B cell (primary cell): ENCODE measurements around the gene HBM. TPM values are rescaled to one million over a fixed set of nuclear protein-coding genes. Genes with fewer than 3 reads are reported as not detected.

Experiments
- ATAC-seq: fragments of 200-7000 bp; cut with Tn5 transposase; one replicate; pipeline ENCODE4 v1.10.0; 2021; ENCODE audit warnings: low read depth, mild to moderate bottlenecking, moderate number of reproducible peaks, moderate library complexity
- CTCF ChIA-PET: fragments of 350-600 bp; sonication (Branson Sonifier 250); formaldehyde crosslinking; loops from one replicate; lab custom pipeline; 2021; ENCODE audit warnings: antibody characterized with exemption, inconsistent platforms; lab: Charles Lee
- POLR2A ChIA-PET: fragments of 350-600 bp; sonication (Branson Sonifier 250); formaldehyde crosslinking; loops from one replicate; lab custom pipeline; 2021; ENCODE audit warnings: antibody characterized with exemption; lab: Charles Lee
- DNase-seq: peaks from one replicate; pipeline ENCODE4 v3.0.0; 2013
- H2AFZ ChIP-seq: 2 replicates; pipeline ENCODE4 v1.6.1; 2012; ENCODE audit warnings: mild to moderate bottlenecking, low read depth, low read length; ENCODE audit not compliant: insufficient read depth, poor library complexity, severe bottlenecking
- H3K27ac ChIP-seq, 2 donors: 1 replicate in 1 of 2; 2 replicates in 1 of 2; pipeline ENCODE4 v1.5.1; 2012 to 2013; ENCODE audit warnings: low read length in 2 of 2, mild to moderate bottlenecking in 2 of 2, moderate library complexity in 1 of 2
- H3K27me3 ChIP-seq, 4 experiments: fragments of 200-600 bp in 1 of 4; sonication (generic) in 1 of 4; replicated peaks in 1 of 4; 1 replicate in 2 of 4; 2 replicates in 2 of 4; pipeline versions ENCODE4 v1.6.1 to v1.7.0; 2013 to 2016; ENCODE audit warnings: low read length in 3 of 4, mild to moderate bottlenecking in 2 of 4, mixed read lengths in 1 of 4, moderate library complexity in 1 of 4; ENCODE audit not compliant: insufficient read depth in 4 of 4, control insufficient read depth in 3 of 4; ENCODE audit errors: control extremely low read depth in 1 of 4
- H3K36me3 ChIP-seq, 2 experiments: replicated peaks in 1 of 2; 1 replicate in 1 of 2; 2 replicates in 1 of 2; pipeline versions ENCODE4 v1.6.1 to v1.7.1; 2013; ENCODE audit warnings: low read length in 1 of 2; ENCODE audit not compliant: insufficient read depth in 2 of 2, control insufficient read depth in 1 of 2; ENCODE audit errors: control extremely low read depth in 1 of 2, extremely low read depth in 1 of 2
- H3K4me1 ChIP-seq, 2 donors: fragments of 200-600 bp in 1 of 2; sonication (generic) in 1 of 2; 1 replicate in 1 of 2; 2 replicates in 1 of 2; pipeline versions ENCODE4 v1.5.1 to v1.6.1; 2013 to 2017; ENCODE audit warnings: low read length in 2 of 2; ENCODE audit not compliant: control insufficient read depth in 2 of 2, insufficient read depth in 2 of 2
- H3K4me2 ChIP-seq: replicated peaks from 2 replicates; pipeline ENCODE3; 2012; ENCODE audit warnings: mild to moderate bottlenecking, low read depth, low read length; ENCODE audit not compliant: poor library complexity, severe bottlenecking
- H3K4me3 ChIP-seq, 5 experiments: fragments of 200-600 bp in 1 of 5; sonication (generic) in 1 of 5; 1 replicate in 3 of 5; 2 replicates in 2 of 5; pipeline versions ENCODE4 v1.5.1 to v1.7.0; 2011 to 2016; ENCODE audit warnings: low read length in 4 of 5, mild to moderate bottlenecking in 4 of 5, low read depth in 2 of 5, control low read depth in 1 of 5, moderate library complexity in 1 of 5; ENCODE audit not compliant: insufficient read depth in 1 of 5; ENCODE audit errors: control extremely low read depth in 1 of 5, extremely low read depth in 1 of 5
- H3K79me2 ChIP-seq: fragments of 200-600 bp; sonication (generic); one replicate; pipeline ENCODE4 v1.6.0; 2016; ENCODE audit warnings: low read length; ENCODE audit not compliant: control insufficient read depth, insufficient read depth
- H3K9ac ChIP-seq: fragments of 200-600 bp; sonication (generic); 2 replicates; pipeline ENCODE4 v1.6.1; 2017; ENCODE audit warnings: mild to moderate bottlenecking, low read length, moderate library complexity
- H3K9me3 ChIP-seq, 3 donors: one replicate each; pipeline versions ENCODE4 v1.6.1 to v1.7.1; 2013; ENCODE audit warnings: low read length in 2 of 3; ENCODE audit not compliant: control insufficient read depth in 2 of 3, insufficient read depth in 1 of 3; ENCODE audit errors: control extremely low read depth in 1 of 3
- H4K20me1 ChIP-seq: 2 replicates; pipeline ENCODE4 v1.6.0; 2012; ENCODE audit warnings: mild to moderate bottlenecking, low read length; ENCODE audit not compliant: insufficient read depth, control insufficient read depth, poor library complexity, severe bottlenecking
- H3K27ac Mint-ChIP-seq: one replicate; pipeline ENCODE4 v1.8.0; 2021; ENCODE audit warnings: mixed read lengths
- H3K27me3 Mint-ChIP-seq: one replicate; pipeline ENCODE4 v1.8.0; 2021; ENCODE audit warnings: mixed read lengths
- H3K4me1 Mint-ChIP-seq: one replicate; pipeline ENCODE4 v1.8.0; 2021; ENCODE audit warnings: mixed read lengths
- H3K4me3 Mint-ChIP-seq: one replicate; pipeline ENCODE4 v1.8.0; 2021; ENCODE audit warnings: mixed read lengths
- H3K9me3 Mint-ChIP-seq: one replicate; pipeline ENCODE4 v1.8.0; 2022; ENCODE audit warnings: mixed read lengths; ENCODE audit not compliant: insufficient read depth
- EZH2 ChIP-seq: IDR thresholded peaks from 2 replicates; pipeline ENCODE4 v1.6.1; 2012; ENCODE audit warnings: borderline replicate concordance, low read depth, mild to moderate bottlenecking, moderate library complexity, low read length; ENCODE audit not compliant: insufficient read depth, poor library complexity, severe bottlenecking
- WGBS: methylation state at CpG from one replicate; pipeline ENCODE4 v1.1.5; 2013; ENCODE audit warnings: missing lambda C conversion rate; ENCODE audit not compliant: insufficient coverage; 5-methylcytosine and 5-hydroxymethylcytosine counted together
- intact Hi-C: fragments of 100-400 bp; cut with micrococcal nuclease; formaldehyde crosslinking; loops from one replicate; pipeline ENCODE4 v1.10.0; 2022
- polyA plus RNA-seq: library from polyadenylated mRNA; depleted of rRNA; stranded (reverse); fragments of >200 nt; gene quantifications from 2 replicates; pipeline ENCODE4 v1.2.3, GENCODE V29; 2012
- total RNA-seq, 2 donors: library from RNA; stranded (reverse); fragments of 120-200 nt in 1 of 2; gene quantifications; 1 replicate in 1 of 2; 2 replicates in 1 of 2; pipeline versions ENCODE4 v1.2.3 to v1.2.4, GENCODE V29; 2013 to 2022
- TF ChIP-seq, protein P1 (sequence below): fragments of 200-600 bp; IDR thresholded peaks from one replicate; pipeline ENCODE4 v1.8.0; 2022; ENCODE audit warnings: antibody characterized with exemption, mild to moderate bottlenecking

HBM gene
- total and polyA plus RNA-seq, 2 donors (not counting 1 experiment from before 2014, with no cell fraction given): 0.64 TPM; not detected in 1

DNA sequence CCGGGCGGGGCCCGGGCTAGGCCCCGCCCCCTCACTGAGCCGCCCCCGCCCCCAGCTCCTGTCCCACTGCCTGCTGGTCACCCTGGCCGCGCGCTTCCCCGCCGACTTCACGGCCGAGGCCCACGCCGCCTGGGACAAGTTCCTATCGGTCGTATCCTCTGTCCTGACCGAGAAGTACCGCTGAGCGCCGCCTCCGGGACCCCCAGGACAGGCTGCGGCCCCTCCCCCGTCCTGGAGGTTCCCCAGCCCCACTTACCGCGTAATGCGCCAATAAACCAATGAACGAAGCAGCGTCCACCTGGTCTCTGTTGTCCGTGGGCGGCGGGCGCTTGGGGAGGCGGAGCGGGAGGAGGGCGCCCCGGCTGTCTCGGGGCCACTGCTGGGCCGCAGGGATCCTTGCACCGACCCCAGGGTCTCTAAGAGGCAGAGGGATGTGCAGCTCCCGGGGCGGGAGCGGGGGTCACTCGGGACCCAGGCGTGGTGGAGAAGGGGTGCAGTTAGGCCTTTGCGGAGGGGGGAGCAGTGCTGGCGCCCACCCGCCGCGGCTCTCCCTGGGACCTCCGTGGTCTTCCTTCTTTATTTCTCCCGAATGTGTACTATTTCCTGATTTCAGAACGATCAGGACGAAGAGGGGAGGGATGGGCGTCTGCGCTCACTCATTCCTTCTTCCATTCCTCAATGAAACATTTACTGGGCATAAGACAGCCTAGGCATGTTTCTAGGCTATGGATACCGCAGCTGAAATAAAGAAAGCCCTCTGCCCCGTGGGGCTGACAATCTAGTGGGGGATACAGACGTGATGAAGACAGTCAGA lies 11.4 kb upstream of the HBM start:
- Histone ChIP-seq H3K27ac (no peak overlapping the region), H3K4me2 (peak overlapping the region; percentile 92), H3K4me3 (peak overlapping the region in 4 of 5 experiments; percentile 27 to 44 (median 39)), H2AFZ (peak overlapping the region; percentile 70), H3K9me3 (peaks cover 0 to 8% (median 0%) of the 10 kb centered on the region in 3 donors), H3K9ac (peak overlapping the region; percentile 64), H3K4me1 (peaks cover 8% of the 10 kb centered on the region in 2 donors), H4K20me1 (no peaks in the 10 kb centered on the region), H3K36me3 (no peaks in the 10 kb centered on the region), H3K27me3 (peaks cover 0 to 27% (median 14%) of the 10 kb centered on the region in 4 experiments), H3K79me2 (no peaks in the 10 kb centered on the region)
- whole genome bisulfite sequencing: 5% methylated on average over 42 of the region's 59 CpGs
- Mint-ChIP-seq H3K4me1 (peaks cover 9% of the 10 kb centered on the region), H3K27ac (no peak overlapping the region), H3K27me3 (peaks cover 34% of the 10 kb centered on the region), H3K9me3 (no peaks in the 10 kb centered on the region), H3K4me3 (peak overlapping the region; percentile 81)
- DNase-seq (peak; percentile 57), ATAC-seq (peak; percentile 42)
- no peak for TF ChIP-seq EZH2
- TF ChIP-seq, protein P1, sequence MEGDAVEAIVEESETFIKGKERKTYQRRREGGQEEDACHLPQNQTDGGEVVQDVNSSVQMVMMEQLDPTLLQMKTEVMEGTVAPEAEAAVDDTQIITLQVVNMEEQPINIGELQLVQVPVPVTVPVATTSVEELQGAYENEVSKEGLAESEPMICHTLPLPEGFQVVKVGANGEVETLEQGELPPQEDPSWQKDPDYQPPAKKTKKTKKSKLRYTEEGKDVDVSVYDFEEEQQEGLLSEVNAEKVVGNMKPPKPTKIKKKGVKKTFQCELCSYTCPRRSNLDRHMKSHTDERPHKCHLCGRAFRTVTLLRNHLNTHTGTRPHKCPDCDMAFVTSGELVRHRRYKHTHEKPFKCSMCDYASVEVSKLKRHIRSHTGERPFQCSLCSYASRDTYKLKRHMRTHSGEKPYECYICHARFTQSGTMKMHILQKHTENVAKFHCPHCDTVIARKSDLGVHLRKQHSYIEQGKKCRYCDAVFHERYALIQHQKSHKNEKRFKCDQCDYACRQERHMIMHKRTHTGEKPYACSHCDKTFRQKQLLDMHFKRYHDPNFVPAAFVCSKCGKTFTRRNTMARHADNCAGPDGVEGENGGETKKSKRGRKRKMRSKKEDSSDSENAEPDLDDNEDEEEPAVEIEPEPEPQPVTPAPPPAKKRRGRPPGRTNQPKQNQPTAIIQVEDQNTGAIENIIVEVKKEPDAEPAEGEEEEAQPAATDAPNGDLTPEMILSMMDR: no peak
- CTCF ChIA-PET: no interaction called here
- POLR2A ChIA-PET: no interaction called here
- intact Hi-C loops: no loop called here

DNA sequence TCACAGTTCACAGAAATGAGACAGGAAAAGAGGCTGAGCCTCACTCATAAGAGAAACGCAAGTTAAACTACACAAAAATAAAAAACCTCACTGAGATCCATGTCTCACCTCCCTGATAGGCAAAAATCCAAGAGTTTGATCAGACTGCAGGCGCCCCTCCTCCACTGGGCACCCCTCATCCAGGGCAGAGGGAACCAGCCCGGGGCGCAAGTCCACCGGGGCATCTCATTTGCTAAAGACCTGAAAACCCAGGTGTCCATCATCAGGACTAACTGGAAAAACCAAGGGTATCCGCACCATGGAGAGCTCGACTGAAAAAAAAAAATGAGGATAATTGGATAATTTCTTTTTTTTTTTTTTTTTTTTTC lies 10.8 kb upstream of the HBM start:
- Histone ChIP-seq H3K4me1 (peaks cover 8% of the 10 kb centered on the region in 2 donors), H3K4me2 (peak overlapping the region; percentile 92), H3K9me3 (peaks cover 0 to 8% (median 0%) of the 10 kb centered on the region in 3 donors), H3K4me3 (peak overlapping the region in 2 of 5 experiments; percentile 43 to 44), H3K36me3 (no peaks in the 10 kb centered on the region), H4K20me1 (no peaks in the 10 kb centered on the region), H3K27ac (no peak overlapping the region), H3K9ac (peak overlapping the region; percentile 64), H3K79me2 (no peaks in the 10 kb centered on the region), H2AFZ (peak overlapping the region; percentile 70), H3K27me3 (peaks cover 0 to 27% (median 14%) of the 10 kb centered on the region in 4 experiments)
- Mint-ChIP-seq H3K4me1 (peaks cover 9% of the 10 kb centered on the region), H3K27me3 (peaks cover 33% of the 10 kb centered on the region), H3K27ac (no peak overlapping the region), H3K4me3 (peak overlapping the region; percentile 81), H3K9me3 (no peaks in the 10 kb centered on the region)
- intact Hi-C loops: no loop called here
- ATAC-seq: no peak
- ChIA-PET CTCF (no interaction called here), POLR2A (no interaction called here)
- 48% methylated on average over 4 of the region's 7 CpGs for WGBS
- no peak for DNase-seq
- TF ChIP-seq, protein P1: no peak
- no peak for TF ChIP-seq EZH2
